HG02678 (cell line): ENCODE measurements around the gene CADPS.

Experiments
- ATAC-seq: cut with Tn5 transposase; IDR thresholded peaks from one replicate; pipeline ENCODE4 v1.9.1; 2021; ENCODE audit warnings: mild to moderate bottlenecking, moderate library complexity; ENCODE audit not compliant: unreplicated experiment

CADPS gene

DNA sequence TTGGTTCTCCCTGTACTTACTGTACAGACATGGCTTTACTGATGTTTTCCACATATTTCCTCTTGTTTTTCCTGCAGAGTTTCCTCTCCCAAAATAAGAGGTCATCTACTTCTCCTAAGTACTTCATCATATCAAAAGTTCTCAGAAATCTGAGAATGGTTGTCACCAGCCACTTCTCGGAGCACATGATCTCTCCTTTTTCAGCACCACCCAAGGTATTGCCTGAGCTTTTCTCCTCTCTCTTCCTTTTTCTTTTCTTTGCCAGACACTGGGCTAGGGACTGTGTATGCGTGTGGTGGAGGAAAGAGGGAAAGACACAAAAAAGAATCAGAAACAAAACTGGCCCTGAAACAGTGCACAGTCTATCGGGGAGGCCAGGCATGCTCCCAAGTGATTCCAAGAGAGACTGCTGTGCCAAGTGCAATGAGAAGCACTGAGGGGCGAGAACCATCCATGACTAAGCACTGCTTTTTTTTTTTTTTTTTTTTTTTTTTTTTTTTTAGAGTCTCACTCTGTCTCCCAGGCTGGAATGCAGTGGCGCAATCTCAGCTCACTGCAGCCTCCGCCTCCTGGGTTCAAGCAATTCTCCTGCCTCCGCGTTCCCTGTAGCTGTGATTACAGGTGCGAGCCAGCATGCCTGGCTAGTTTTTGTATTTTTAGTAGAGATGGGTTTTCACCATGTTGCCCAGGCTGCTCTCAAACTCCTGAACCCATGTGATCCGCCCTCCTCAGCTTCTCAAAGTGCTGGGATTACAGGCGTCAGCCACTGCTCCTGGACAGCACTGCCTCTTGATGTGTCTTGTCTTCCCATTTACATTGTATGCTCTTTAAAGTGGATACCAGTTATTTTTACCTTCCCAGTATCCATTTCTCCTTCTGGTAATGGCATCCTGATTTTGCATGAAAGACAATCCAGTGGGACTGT is 307.9 kb downstream of the CADPS start:
- no peak for ATAC-seq

GRCh38 chr3:62566022-62566557 is 309.1 kb downstream of the CADPS start:
- ATAC-seq, result no peak

DNA sequence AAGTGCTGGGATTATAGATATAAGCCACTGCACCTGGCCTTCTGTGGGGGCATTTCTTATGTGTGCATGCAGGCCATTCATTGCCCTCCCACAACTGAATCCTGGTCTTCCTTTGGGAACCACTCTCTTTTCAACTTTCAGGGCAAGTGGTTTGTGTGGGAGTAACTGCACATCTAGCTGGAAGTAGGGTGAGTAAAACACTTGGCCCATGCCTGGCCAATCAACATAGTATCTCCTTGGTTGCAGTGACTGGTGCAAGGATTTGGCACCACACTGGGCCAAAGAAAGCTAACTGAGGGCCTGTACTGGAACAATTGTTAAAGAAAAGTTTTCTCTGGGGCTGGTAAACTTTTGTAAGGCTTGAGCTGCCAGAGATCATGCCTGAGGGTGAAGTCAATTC is 312.6 kb downstream of the CADPS start:
- ATAC-seq, result no peak

DNA sequence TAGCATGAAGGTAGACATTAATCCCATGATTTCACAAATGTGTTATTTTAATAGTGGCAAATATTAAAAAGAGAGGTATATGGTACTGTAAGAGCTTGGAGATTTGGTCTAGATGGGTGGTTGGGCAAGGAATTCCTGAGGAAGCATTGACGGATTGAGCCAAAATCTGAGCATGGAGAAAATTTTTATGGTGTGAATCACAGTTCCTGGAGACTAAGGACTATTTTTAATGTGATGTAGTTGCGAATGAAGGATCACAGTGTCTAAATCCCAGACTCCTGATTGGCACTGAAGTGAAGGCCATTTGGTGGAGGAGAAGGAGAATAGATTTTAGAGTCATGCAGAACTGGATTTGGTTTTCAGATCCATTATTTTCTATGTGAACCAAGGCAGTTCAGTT is 313.2 kb downstream of the CADPS start:
- ATAC-seq, result no peak

- no peak for ATAC-seq
These were observed 315.3 kb downstream of the CADPS start for GRCh38 chr3:62559831-62560445.

DNA sequence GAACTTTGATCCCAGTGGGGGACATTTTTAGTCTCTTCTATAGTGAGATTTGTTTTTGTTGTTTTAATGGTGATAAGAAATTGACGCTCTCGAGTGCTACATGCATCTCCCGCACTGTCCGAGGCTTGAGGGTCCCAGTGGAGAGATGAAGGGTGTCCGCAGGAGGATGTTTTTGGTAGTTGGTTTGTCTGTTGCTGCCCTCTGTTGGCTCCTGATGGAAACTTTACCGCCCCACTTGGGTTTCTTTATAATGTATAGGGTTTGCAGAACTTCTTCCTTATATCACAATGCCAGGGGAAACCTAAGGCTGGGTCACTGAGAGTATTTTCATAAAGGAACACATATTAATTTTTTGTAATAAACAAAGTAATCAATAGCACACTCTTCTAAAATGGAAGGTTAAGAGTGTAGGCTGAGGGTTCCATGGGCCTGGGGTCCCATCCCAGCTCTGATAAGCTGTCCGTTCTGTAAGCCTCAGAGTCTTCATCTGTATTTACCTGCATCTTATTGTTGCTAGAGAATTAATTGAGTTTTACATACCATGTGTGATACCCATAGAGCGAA is 316.6 kb downstream of the CADPS start:
- ATAC-seq, result no peak

GRCh38 chr3:62557983-62558382 is 317.2 kb downstream of the CADPS start:
- no peak for ATAC-seq

DNA sequence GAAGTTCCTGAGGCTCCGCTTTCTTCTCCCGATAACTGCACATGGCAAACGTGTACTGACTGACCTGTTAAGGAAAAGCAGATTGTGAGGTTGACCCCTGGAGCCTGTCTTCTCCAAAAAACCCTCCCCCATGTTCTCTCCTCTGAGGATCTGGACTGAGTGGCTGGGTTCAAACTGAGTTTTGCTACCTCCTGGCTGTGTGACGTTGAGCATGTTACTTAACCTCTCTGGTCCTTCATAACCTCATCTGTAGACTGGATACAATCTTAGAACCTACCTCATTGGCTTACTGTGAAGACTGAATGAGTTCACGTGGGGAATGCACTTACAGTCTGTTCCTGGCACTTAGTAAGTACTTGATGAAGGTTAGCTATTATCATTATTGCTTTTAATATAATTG is 317.8 kb downstream of the CADPS start:
- ATAC-seq, result no peak

DNA sequence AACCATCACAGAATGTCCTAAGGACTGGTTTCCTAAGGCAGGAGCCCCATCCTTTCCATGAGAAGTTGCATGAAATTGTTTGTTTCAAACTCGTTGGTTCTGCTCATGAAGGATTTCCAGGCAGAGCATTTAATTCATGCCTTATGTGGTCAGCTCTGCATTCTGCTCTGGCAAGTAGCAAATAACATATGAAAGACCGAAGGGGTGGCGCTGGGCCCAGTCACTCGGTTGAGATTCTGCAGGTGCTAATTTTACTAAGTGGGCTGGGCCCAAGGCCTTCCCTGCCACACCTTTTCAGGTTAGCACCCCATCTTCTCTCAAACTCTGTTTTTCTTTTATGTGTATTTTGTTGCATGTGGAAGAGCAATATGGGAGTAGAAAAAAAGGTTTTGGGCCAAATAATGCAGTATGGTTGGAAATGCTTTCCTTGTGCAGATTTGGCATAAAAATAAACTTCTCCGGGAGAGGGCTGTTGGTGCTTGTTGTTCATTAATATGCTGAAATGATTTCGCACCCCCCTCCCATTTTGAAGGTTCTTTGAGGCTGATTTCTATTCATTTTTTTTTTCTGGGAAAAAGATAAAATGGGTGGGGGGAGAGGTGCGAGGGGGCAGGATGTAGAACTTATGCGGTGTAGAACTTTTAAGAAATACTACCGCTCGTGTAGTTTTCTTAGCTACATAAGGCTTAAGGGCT is 318.9 kb downstream of the CADPS start:
- no peak for ATAC-seq

GRCh38 chr3:62554264-62554799 is 320.9 kb downstream of the CADPS start:
- no peak for ATAC-seq

GRCh38 chr3:62553811-62554210 is 321.4 kb downstream of the CADPS start:
- ATAC-seq, result no peak

DNA sequence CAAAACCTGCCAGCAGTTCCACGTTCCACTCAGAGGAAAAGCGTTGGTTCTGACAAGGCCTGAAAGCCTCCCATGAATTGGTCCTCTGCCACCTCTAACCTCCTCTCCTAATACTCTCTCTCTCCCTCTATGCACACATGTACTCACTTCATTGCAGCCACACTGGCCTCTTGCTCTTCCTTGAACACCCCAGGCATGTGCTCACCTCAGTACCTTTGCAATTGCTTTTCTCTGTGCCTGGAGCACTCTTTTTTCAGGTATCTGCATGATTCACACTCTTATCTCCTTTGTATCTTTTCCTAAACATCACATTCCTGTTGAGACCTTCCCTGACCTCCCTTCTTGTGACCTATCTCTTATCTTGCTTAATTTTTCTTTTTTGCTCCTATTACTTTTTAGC is 323.7 kb downstream of the CADPS start:
- no peak for ATAC-seq

DNA sequence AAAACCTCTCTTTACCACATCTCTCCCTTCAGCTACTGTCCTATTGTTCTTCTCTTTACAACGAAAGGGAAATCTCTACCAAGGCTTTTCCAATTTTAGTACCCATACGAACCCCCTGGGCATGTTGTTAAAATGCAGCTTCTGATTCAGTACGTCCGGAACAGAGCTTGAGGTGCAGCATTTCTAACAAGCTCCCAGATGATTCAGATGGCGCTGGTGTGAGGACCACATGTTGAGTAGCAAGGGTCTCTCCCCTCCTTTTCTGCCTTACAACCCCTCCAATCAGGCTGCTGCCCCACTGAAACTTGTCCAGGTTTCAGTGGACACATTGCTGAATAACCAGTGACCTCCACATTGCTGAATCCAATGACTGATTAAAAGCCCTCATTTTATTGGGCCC is 324.8 kb downstream of the CADPS start:
- ATAC-seq, result no peak

GRCh38 chr3:62548528-62549205 is 326.5 kb downstream of the CADPS start:
- no peak for ATAC-seq

- no peak for ATAC-seq
These were observed 328.9 kb downstream of the CADPS start for GRCh38 chr3:62546266-62546665.

GRCh38 chr3:62542185-62542584 is 333.0 kb downstream of the CADPS start:
- ATAC-seq, result no peak

- ATAC-seq, result no peak
These were observed 335.5 kb downstream of the CADPS start for GRCh38 chr3:62539762-62540161.

GRCh38 chr3:62538691-62539356 is 336.4 kb downstream of the CADPS start:
- ATAC-seq, result no peak

- ATAC-seq, result no peak
These were observed 340.9 kb downstream of the CADPS start for GRCh38 chr3:62534326-62534725.

- ATAC-seq, result no peak
These were observed 342.4 kb downstream of the CADPS start for GRCh38 chr3:62532796-62533195.
